Lower leg skin (tissue), 3 donors: ENCODE data around the gene DTX2.
"Not testable (repeated sequence)": the region's sequence is repeated elsewhere in the genome, so short reads cannot be mapped to it uniquely, and the experiment has no call there.

ENCODE experiments used
- CTCF ChIP-seq, 3 donors: fragments of 450-650 bp; IDR thresholded peaks; one replicate each; pipeline ENCODE4 v1.5.1; 2016; ENCODE audit warnings: antibody characterized with exemption in 3 of 3, mild to moderate bottlenecking in 3 of 3, moderate library complexity in 2 of 3
- POLR2A ChIP-seq, 2 donors: fragments of 450-650 bp; IDR thresholded peaks; one replicate each; pipeline ENCODE4 v1.6.1; 2016 to 2017; ENCODE audit warnings: antibody characterized with exemption in 2 of 2, mild to moderate bottlenecking in 1 of 2, moderate library complexity in 1 of 2

GRCh38 chr7:76531643-76532042, 70.1 kb downstream of the DTX2 start:
- TF ChIP-seq POLR2A, CTCF (IDR thresholded peaks at IDR 0.05): not testable (repeated sequence)
